Activated CD4-positive, alpha-beta T cell treated with anti-CD3 and anti-CD28 coated beads, Interleukin-2, amount 10 ng/mL, durations not matched to agents 24 days and 14 days (primary cell): Measurements from ENCODE around the gene GABRG3. TPM values are rescaled to one million over a fixed set of nuclear protein-coding genes. Genes with fewer than 3 reads are reported as not detected.

Source experiments
- DNase-seq: peaks from one replicate; pipeline ENCODE4 v3.0.0; 2022
- H3K27ac Mint-ChIP-seq: one replicate; pipeline ENCODE4 v1.8.0; 2022; ENCODE audit warnings: mild to moderate bottlenecking, mixed read lengths
- H3K27me3 Mint-ChIP-seq: one replicate; pipeline ENCODE4 v1.8.0; 2022; ENCODE audit warnings: mixed read lengths
- H3K36me3 Mint-ChIP-seq: one replicate; pipeline ENCODE4 v1.8.0; 2022; ENCODE audit warnings: low read depth, mild to moderate bottlenecking, mixed read lengths
- H3K4me1 Mint-ChIP-seq: one replicate; pipeline ENCODE4 v1.8.0; 2021; ENCODE audit warnings: mixed read lengths
- H3K4me3 Mint-ChIP-seq: one replicate; pipeline ENCODE4 v1.8.0; 2022; ENCODE audit warnings: mild to moderate bottlenecking, moderate library complexity, mixed read lengths
- H3K9me3 Mint-ChIP-seq: one replicate; pipeline ENCODE4 v1.8.0; 2021; ENCODE audit warnings: mixed read lengths
- intact Hi-C: fragments of 100-400 bp; cut with micrococcal nuclease; formaldehyde crosslinking; loops from one replicate; pipeline ENCODE4 v1.15.1; 2023
- total RNA-seq: library from RNA; stranded (reverse); gene quantifications from 2 replicates; pipeline ENCODE4 v1.2.3, GENCODE V29; 2022

Gene GABRG3
- total RNA-seq, 1 donor from 2014 or later = not detected

DNA sequence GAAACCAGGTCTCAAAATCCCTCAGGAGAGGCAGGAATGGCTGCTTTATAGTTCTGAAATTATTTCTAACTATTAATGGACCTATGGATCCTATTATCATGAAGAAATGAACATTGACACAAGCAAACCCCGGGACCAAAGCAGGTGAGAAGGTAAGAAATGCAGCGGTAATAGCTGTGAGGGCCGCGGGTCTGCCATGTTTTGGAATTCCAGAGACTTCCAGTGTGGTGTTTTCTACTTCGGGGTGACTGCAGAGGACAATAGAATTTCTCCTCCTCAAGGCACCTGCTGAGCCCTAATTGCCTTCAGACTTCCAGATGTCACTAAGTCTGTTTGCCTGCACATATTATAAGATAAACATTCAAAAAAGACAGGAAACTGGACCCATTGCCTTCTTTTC lies 437.4 kb downstream of the GABRG3 start:
- Mint-ChIP-seq H3K27ac (no peak overlapping the region), H3K9me3 (peaks cover 15% of the 10 kb centered on the region), H3K4me1 (no peaks in the 10 kb centered on the region)

DNA sequence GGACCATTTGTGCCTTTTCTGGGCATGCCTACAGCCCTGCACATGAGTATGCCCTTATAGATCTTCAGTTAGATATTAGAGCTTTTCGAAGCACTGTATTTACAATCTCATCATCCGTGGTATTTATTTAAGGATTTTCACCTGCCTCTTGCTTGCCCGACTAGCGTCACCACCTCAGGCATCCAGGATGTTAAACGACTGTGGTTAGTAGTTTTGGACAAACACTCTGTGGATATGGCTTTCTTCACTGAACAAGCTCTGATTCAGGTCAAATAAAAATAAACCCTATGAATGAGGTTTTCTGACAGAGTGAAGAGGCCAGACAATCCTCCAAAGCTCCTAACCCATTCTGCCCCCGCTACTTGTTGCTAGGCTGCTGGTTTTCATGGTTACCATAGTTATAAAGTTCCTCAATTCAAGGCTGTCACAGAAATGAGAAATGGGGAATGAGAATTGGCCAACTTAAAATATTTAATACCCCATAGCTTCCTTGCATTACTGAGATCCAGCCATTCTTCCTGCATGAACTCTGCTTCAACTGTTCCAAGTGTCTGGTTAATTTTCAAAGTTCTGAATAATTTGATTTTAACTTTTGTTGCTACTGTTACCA lies 440.1 kb downstream of the GABRG3 start:
- no peaks in the 10 kb centered on the region for H3K36me3 Mint-ChIP-seq
- intact Hi-C loops = no loop called here

More for the DNA sequence above, 437.4 kb downstream of the GABRG3 start:
- Mint-ChIP-seq H3K4me3 (no peak overlapping the region), H3K36me3 (no peaks in the 10 kb centered on the region), H3K27me3 (no peaks in the 10 kb centered on the region)
- intact Hi-C loops = no loop called here
- DNase-seq = no peak

DNA sequence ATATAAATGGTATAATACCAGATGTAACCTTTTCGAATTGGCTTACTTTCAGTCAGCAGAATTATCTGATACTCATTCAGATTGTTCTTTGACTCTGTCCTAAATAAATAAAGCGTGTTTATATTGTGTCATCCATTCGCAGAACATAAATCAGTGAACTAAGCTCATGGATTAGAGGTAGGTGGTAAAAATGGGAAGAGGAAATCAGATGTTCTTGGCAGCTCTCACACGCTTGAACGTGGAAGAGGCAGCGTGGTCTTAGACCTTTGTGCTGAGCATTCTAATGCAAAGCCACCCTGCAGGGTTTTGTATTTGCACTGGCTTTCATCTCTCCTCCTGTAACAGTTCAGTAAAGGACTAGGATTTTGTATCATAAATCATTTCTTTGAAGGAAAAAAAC lies 441.4 kb downstream of the GABRG3 start:
- Mint-ChIP-seq H3K27me3 (no peaks in the 10 kb centered on the region), H3K9me3 (peaks cover 14% of the 10 kb centered on the region), H3K27ac (no peak overlapping the region), H3K36me3 (no peaks in the 10 kb centered on the region), H3K4me1 (no peaks in the 10 kb centered on the region), H3K4me3 (no peak overlapping the region)
- intact Hi-C loops = no loop called here
- DNase-seq = no peak

More for the DNA sequence above, 440.1 kb downstream of the GABRG3 start:
- no peak overlapping the region for H3K4me3 Mint-ChIP-seq
- no peak for DNase-seq
- H3K27ac Mint-ChIP-seq = no peak overlapping the region
- no peaks in the 10 kb centered on the region for H3K4me1 Mint-ChIP-seq
- no peaks in the 10 kb centered on the region for H3K27me3 Mint-ChIP-seq
- H3K9me3 Mint-ChIP-seq = peaks cover 16% of the 10 kb centered on the region

DNA sequence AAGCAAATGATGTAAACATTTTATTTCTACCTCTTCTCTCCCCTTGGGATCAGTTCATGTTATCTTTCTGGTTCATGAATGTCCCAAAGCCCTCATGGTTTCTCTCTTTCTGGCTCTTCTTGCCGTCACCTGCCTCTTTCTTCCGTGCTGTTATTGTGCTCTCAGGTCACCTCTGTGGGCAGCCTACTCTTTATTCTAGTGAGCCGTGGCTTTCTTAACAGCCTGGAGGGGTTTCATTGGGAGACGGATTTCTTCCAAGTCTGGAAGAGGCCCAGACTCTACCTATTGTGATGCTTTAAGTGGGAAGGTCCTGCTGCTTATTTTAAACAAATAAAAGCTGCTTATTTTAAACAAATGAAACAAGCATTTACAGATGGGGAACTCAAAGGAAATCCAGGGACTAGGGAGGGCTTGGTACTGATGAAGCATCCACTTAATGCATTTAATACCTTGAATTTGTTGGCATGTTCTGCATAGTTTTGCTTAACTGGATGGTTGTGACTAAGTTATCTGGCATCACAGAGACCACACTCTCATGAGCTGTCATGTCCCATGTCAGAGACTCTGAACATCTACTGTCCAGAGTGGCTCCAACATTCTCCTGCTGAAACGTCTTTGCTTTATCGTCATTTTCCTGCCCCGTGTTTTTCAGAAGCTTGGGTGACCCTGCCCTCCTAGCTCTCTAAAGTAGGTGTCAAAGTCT lies 443.3 kb downstream of the GABRG3 start:
- intact Hi-C loops = no loop called here
- Mint-ChIP-seq H3K36me3 (no peaks in the 10 kb centered on the region), H3K27ac (no peak overlapping the region), H3K9me3 (peaks cover 25% of the 10 kb centered on the region), H3K4me1 (no peaks in the 10 kb centered on the region), H3K27me3 (no peaks in the 10 kb centered on the region), H3K4me3 (no peak overlapping the region)
- no peak for DNase-seq

DNA sequence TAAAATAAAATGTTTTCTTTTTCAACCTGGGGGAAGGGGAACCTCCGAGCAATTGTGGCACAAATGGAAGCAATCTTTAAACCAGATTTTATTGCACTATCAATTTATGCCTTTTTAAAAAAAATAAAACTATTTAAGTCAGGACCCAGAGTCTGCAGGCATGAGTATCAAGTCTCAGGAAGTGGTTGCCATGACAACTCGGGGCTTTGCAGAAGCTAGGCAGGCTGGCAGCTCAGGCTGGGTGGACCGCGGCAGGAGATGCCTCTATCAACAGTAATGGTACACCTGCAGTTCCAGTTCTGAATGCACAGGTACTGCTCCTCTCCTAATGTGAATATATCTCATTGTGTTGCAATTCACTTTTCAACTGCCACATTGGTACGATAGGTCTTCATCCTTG lies 447.7 kb downstream of the GABRG3 start:
- H3K9me3 Mint-ChIP-seq = peaks cover 20% of the 10 kb centered on the region
- no peaks in the 10 kb centered on the region for H3K4me1 Mint-ChIP-seq
- no peaks in the 10 kb centered on the region for H3K36me3 Mint-ChIP-seq
- intact Hi-C loops = no loop called here
- DNase-seq = no peak
- H3K4me3 Mint-ChIP-seq = no peak overlapping the region
- H3K27me3 Mint-ChIP-seq = no peaks in the 10 kb centered on the region
- no peak overlapping the region for H3K27ac Mint-ChIP-seq

DNA sequence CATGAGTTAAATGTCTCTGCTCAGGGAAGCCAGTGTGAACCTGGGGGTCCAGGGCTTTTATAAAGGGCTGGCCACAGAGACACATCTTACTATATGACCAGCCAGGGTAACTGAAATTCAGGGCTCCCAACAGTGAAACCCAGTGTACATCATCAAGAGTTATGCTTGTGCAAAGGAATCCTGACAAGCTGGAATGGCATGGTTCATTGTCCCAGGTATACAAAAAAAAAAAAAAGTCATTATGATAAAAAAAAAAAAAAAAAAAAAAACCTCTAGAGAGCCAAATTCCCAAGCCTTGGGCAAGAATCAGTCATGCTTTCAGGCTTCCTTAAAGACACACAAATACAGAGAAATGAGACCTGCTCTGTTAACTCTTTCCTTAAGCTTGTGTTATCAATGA lies 452.0 kb downstream of the GABRG3 start:
- H3K27me3 Mint-ChIP-seq = no peaks in the 10 kb centered on the region
- H3K27ac Mint-ChIP-seq = no peak overlapping the region
- peaks cover 9% of the 10 kb centered on the region for H3K9me3 Mint-ChIP-seq
- DNase-seq = no peak
- intact Hi-C loops = no loop called here
- H3K4me1 Mint-ChIP-seq = no peaks in the 10 kb centered on the region
- H3K36me3 Mint-ChIP-seq = no peaks in the 10 kb centered on the region
- no peak overlapping the region for H3K4me3 Mint-ChIP-seq

DNA sequence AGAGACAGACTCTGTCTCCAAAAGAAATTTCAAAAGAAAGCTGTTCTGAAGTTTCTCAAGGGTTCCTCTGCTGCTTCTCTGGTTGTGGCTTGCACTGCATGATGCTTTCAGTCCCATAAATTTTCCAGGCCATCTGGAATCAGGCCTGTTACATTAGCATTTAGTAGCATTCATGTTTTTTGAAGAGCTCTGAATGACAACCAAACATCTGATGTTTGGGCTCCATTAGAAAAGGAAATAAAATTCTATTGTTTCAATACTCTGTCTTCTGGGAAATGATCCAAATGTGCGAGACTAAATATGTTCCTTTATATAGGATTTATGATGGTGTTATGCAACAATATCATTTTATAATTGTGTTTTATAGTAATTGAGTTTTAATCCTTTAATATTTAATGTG lies 455.8 kb downstream of the GABRG3 start:
- no peaks in the 10 kb centered on the region for H3K36me3 Mint-ChIP-seq
- H3K4me3 Mint-ChIP-seq = no peak overlapping the region
- H3K27me3 Mint-ChIP-seq = no peaks in the 10 kb centered on the region
- DNase-seq = no peak
- intact Hi-C loops = no loop called here
- no peaks in the 10 kb centered on the region for H3K4me1 Mint-ChIP-seq
- no peak overlapping the region for H3K27ac Mint-ChIP-seq
- H3K9me3 Mint-ChIP-seq = no peaks in the 10 kb centered on the region

DNA sequence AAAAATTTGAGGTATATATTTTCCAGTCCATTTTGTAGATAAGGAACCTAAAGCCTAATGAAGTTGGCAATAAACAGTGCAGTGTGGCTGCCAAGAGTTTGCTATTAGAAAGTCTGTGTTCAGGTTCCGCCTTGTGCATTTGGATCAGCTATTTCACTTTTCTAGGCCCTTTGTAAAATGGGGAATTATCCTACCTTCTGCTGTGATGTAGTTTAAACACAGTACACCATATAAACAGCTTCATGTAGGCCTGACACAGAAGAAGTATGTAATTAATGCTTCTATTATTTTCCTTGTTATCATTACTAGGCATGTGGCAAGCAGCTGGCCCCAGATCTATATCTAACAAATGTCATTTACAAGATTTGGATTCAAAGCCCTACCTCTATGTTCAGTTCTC lies 456.3 kb downstream of the GABRG3 start:
- Mint-ChIP-seq H3K27me3 (no peaks in the 10 kb centered on the region), H3K4me3 (no peak overlapping the region), H3K9me3 (no peaks in the 10 kb centered on the region), H3K27ac (no peak overlapping the region), H3K4me1 (no peaks in the 10 kb centered on the region), H3K36me3 (no peaks in the 10 kb centered on the region)
- intact Hi-C loops = no loop called here
- DNase-seq = no peak

DNA sequence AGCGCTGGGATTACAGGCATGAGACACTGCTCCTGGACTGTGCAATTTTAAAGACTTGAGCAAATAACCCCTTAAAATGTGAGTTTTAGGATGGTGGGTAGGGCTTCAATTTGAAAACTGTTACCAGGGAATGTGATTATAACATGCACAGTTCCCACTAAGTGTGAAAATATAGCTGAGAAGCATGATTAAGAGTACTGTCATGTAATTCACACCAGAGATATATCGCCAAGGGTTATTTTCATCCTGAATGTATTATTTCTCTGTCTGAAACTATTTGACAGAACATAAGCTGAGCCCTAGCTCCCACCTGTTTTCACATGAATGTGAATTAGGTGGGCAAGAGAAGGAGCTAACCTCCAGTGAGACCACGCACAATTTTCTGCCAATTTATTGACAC lies 457.2 kb downstream of the GABRG3 start:
- H3K27ac Mint-ChIP-seq = no peak overlapping the region
- intact Hi-C loops = no loop called here
- H3K36me3 Mint-ChIP-seq = no peaks in the 10 kb centered on the region
- H3K4me3 Mint-ChIP-seq = no peak overlapping the region
- H3K27me3 Mint-ChIP-seq = no peaks in the 10 kb centered on the region
- no peaks in the 10 kb centered on the region for H3K9me3 Mint-ChIP-seq
- no peak for DNase-seq
- H3K4me1 Mint-ChIP-seq = no peaks in the 10 kb centered on the region

DNA sequence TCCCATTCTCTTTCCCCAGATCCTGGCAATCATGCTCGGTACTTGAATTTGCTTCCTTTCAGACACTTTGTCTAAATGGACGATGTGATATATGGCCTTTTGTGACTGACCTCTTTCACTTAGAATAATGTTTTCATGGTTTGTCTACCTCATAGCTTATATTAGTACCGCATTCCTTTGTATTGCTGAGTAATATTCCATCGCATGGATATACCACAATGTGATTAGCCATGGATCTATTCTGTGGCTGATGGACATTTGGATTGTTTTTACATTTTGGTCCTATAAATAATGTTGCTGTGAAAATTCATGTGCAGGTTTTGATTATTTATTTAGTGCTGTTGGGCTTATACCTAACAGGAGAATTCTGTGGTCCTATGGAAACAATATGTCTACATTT lies 458.6 kb downstream of the GABRG3 start:
- DNase-seq = no peak
- H3K9me3 Mint-ChIP-seq = peaks cover 4% of the 10 kb centered on the region
- intact Hi-C loops = no loop called here
- no peaks in the 10 kb centered on the region for H3K36me3 Mint-ChIP-seq
- no peaks in the 10 kb centered on the region for H3K4me1 Mint-ChIP-seq
- no peak overlapping the region for H3K4me3 Mint-ChIP-seq
- H3K27ac Mint-ChIP-seq = no peak overlapping the region
- no peaks in the 10 kb centered on the region for H3K27me3 Mint-ChIP-seq

DNA sequence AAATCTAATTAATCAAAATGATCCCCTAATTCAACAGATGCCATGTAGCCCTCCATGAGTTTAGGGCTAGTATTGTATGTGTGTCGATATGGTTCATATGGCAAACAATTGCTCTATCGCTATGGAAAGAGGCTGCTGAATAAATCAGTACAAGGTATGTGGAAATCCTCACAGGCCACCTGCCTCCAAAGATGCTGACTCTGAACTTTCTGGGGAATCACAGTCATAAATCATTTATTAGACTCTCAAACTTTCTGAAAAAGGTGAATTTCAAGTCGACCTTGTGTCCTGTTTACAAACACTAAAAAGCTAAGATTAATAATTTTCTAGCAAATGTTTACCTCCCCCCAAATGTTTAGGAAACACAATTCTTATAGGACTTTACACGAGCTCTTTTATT lies 462.6 kb downstream of the GABRG3 start:
- no peak for DNase-seq
- no peaks in the 10 kb centered on the region for H3K4me1 Mint-ChIP-seq
- no peak overlapping the region for H3K4me3 Mint-ChIP-seq
- H3K9me3 Mint-ChIP-seq = peaks cover 14% of the 10 kb centered on the region
- no peaks in the 10 kb centered on the region for H3K36me3 Mint-ChIP-seq
- no peak overlapping the region for H3K27ac Mint-ChIP-seq
- intact Hi-C loops = no loop called here
- no peaks in the 10 kb centered on the region for H3K27me3 Mint-ChIP-seq

DNA sequence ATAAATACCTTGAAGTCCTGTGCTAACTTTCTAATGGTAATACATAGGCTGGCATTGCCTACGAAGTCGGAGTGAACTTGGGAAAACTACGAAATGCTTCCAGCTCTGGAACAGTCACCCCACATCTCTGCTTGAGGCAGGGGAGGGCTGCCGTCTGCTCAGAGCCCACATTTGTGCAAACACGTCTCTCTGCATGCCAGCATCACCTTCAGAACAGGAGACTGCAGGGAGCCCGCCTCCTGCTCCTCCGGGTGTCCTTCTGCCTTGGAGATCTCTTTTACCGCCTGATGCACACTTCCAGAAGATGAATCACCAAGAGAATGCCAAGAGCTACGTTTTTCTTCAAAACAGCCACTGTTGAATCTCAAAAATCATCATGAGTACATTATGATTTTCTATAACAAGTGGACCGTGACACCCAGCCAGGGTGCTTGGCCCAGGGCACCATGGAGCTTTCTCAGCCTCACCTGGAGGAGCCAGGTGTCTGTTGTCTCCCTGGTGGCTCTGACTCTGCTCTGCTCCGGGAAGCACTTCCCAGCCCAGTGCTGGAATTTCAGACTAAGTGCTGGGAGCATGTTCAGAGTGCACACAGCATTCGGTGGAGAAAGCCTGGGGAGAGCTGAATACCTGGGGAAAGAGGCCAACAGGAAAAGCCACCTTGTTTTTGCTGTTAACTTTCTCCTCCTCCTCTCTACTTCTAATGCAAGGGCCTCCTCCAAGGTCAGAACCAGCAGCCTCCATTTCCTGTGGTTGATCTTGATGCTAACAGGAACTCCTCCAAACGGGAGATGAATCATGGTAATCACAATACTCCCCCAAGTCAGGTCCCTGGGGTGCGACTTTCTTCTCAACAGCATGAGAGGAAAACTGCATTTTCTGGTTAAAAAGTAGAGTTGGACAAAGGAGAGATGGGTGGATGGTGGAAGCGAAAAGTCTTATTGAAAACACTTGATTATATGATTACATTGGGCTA lies 467.7 kb downstream of the GABRG3 start:
- H3K4me3 Mint-ChIP-seq = no peak overlapping the region
- no peak overlapping the region for H3K27ac Mint-ChIP-seq
- no peaks in the 10 kb centered on the region for H3K27me3 Mint-ChIP-seq
- no peak for DNase-seq
- no peaks in the 10 kb centered on the region for H3K4me1 Mint-ChIP-seq
- peaks cover 22% of the 10 kb centered on the region for H3K9me3 Mint-ChIP-seq
- H3K36me3 Mint-ChIP-seq = no peaks in the 10 kb centered on the region
- intact Hi-C loops = no loop called here

DNA sequence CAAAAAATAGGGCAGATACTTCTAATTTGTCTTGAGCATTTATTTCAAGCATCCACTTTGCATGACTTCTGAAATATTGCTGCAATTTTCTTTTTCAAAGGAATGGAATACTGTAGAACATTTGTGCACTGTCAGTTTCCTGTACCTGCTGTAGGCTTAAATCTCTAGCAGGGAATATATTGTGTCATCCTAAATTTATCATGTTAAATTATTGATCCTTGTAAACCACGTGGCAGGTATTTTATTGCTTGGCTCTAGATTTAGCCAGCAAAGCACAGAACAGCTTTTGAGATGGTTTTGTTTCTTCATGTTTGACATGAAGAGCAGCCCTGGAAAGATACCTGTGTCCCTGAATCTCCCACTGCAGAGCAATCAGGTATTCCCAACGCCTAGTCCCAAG lies 470.1 kb downstream of the GABRG3 start:
- Mint-ChIP-seq H3K4me1 (no peaks in the 10 kb centered on the region), H3K4me3 (no peak overlapping the region), H3K9me3 (peaks cover 17% of the 10 kb centered on the region), H3K27me3 (no peaks in the 10 kb centered on the region), H3K36me3 (no peaks in the 10 kb centered on the region), H3K27ac (no peak overlapping the region)
- no peak for DNase-seq
- intact Hi-C loops = no loop called here

DNA sequence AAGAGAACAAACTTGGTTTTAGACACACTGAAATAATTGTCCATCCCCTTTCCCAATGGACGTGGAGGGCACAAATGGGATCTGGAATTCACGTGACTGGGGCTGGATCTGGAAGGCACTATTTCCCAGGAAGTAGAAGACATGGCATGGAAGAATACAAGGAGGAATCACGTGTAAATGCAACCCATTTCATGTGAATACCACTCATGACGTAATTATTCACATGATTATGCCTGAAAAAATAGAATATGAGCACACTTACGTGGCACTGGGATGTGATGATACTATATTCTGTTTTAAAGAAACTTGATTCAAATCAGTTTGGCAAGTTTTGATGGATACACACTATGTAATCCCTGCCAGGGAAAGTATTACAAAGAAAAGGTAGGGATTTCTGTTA lies 477.3 kb downstream of the GABRG3 start:
- intact Hi-C loops = no loop called here
- no peaks in the 10 kb centered on the region for H3K4me1 Mint-ChIP-seq
- DNase-seq = no peak
- no peaks in the 10 kb centered on the region for H3K36me3 Mint-ChIP-seq
- no peaks in the 10 kb centered on the region for H3K27me3 Mint-ChIP-seq
- no peak overlapping the region for H3K4me3 Mint-ChIP-seq
- no peak overlapping the region for H3K27ac Mint-ChIP-seq
- peaks cover 14% of the 10 kb centered on the region for H3K9me3 Mint-ChIP-seq
